ENCODE measurements around the gene MUC4. TPM values are rescaled to one million over a fixed set of nuclear protein-coding genes. Genes with fewer than 3 reads are reported as not detected.

MUC4 gene
- total RNA-seq, 1 experiment from 2014 or later: not detected

DNA sequence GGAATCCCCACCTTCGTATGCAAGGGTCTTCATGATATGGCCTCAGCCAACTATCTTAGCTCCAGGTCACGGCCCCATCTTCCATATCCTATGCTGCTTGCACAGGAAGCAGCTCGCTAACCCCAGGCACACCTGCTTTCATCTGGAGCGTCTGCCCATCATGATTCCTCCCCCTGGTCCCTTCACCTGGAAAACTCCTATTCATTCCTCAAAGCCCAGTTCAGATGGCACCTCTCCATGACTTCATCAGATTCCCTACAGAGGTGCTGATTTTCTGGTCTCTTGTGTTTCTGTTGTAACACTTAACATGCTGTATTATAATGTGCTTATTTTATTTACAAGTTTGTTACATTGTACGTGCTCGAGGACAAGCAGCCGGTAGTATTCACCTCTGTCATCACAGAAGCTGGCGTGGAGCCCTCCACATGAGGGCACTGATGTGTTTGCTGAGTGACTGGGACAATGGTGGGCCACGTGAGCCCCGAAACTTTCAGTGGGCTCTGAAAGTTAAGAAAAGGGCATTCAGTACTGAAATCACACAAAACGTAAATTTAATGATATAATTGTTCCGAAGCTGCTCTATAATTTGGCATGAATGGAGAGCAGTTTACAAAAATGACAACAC is 74.8 kb downstream of the MUC4 start:
- H3K79me2 ChIP-seq (ENCODE audit: low read length): no peaks in the 10 kb centered on the region
- H3K9me3 ChIP-seq (ENCODE audit: low read length): no peaks in the 10 kb centered on the region
- no peaks in the 10 kb centered on the region for H3K4me1 ChIP-seq (ENCODE audit: insufficient read depth, low read length)
- H2AFZ ChIP-seq (ENCODE audit: low read length): no peak overlapping the region
- no peaks in the 10 kb centered on the region for H3K36me3 ChIP-seq (ENCODE audit: low read depth, low read length)
- no TSS peak for BruUV-seq (replicated peaks)
- H3K27ac ChIP-seq (ENCODE audit: low read length): no peak overlapping the region
- DNase-seq: no peak
- ATAC-seq: no peak
- H3K4me2 ChIP-seq (ENCODE audit: low read length): no peak overlapping the region
- H3K9ac ChIP-seq (ENCODE audit: low read length): no peak overlapping the region
- CTCF ChIA-PET: no interaction called here
- H4K20me1 ChIP-seq (ENCODE audit: low read length): no peaks in the 10 kb centered on the region
- POLR2A ChIA-PET (ENCODE audit: unreplicated experiment): no interaction called here
- H3K27me3 ChIP-seq (ENCODE audit: low read length): no peaks in the 10 kb centered on the region
- H3K4me3 ChIP-seq (ENCODE audit: low read length): no peak overlapping the region
- H3K9me2 ChIP-seq (replicated peaks; ENCODE audit: low read length): no peaks in the 10 kb centered on the region
- intact Hi-C loops (cut with micrococcal nuclease): no loop called here
- TF ChIP-seq, protein P1, sequence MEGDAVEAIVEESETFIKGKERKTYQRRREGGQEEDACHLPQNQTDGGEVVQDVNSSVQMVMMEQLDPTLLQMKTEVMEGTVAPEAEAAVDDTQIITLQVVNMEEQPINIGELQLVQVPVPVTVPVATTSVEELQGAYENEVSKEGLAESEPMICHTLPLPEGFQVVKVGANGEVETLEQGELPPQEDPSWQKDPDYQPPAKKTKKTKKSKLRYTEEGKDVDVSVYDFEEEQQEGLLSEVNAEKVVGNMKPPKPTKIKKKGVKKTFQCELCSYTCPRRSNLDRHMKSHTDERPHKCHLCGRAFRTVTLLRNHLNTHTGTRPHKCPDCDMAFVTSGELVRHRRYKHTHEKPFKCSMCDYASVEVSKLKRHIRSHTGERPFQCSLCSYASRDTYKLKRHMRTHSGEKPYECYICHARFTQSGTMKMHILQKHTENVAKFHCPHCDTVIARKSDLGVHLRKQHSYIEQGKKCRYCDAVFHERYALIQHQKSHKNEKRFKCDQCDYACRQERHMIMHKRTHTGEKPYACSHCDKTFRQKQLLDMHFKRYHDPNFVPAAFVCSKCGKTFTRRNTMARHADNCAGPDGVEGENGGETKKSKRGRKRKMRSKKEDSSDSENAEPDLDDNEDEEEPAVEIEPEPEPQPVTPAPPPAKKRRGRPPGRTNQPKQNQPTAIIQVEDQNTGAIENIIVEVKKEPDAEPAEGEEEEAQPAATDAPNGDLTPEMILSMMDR (conservative IDR thresholded peaks at IDR 0.05; ENCODE audit: low read depth, low read length): no peak
- no peak for TF ChIP-seq EZH2phosphoT487 (IDR thresholded peaks at IDR 0.05; ENCODE audit: borderline replicate concordance, low read length)
- no peak for TF ChIP-seq EZH2 (IDR thresholded peaks at IDR 0.05; ENCODE audit: low read length, unreplicated experiment)
- no peaks in the 10 kb centered on the region for H3F3A ChIP-seq (ENCODE audit: low read length, unreplicated experiment)

DNA sequence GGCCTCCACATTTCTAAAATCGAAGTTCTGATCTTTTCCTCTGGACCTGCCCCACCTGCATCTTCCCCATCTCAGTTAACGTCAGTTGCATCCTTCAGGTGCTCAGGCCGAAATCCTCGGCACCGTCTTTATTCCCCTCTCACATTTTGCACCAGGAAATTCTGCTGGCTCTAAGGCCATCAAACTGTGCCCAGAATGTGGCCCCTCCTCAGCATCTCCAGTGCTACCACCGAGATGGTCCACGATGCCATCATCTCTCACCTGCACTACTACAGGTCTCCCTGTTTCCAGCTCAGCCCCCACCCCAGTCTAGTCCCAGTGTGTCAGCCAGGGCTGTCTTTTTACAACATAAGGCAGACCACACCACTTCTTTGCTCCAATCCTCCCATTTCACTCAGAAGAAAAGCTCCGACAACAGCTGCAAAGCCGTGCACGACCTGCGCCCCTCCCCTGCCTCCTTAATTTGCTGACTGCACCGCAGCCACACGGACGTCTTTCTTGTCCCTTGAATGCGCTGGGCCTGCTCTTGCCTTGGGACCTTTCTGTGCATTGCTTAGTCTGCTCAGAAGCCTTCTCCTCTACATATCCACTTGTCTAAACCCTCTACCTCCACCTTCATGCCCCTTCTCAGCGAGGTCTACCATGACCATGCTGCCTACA is 76.6 kb downstream of the MUC4 start:
- DNase-seq: no peak
- POLR2A ChIA-PET (ENCODE audit: unreplicated experiment): interaction anchor here (0.5 kb wide), 1 partner anchor 197 kb away, joined by 3 read pairs; no protein-coding TSS in a partner anchor
- Histone ChIP-seq H4K20me1 (ENCODE audit: low read length) (no peaks in the 10 kb centered on the region), H3F3A (ENCODE audit: low read length, unreplicated experiment) (no peaks in the 10 kb centered on the region), H3K79me2 (ENCODE audit: low read length) (no peaks in the 10 kb centered on the region), H3K9me2 (replicated peaks; ENCODE audit: low read length) (no peaks in the 10 kb centered on the region), H3K9me3 (ENCODE audit: low read length) (no peaks in the 10 kb centered on the region), H3K4me1 (ENCODE audit: insufficient read depth, low read length) (no peaks in the 10 kb centered on the region), H3K9ac (ENCODE audit: low read length) (no peak overlapping the region), H3K4me2 (ENCODE audit: low read length) (no peak overlapping the region), H2AFZ (ENCODE audit: low read length) (no peak overlapping the region), H3K4me3 (ENCODE audit: low read length) (no peak overlapping the region), H3K36me3 (ENCODE audit: low read depth, low read length) (no peaks in the 10 kb centered on the region), H3K27ac (ENCODE audit: low read length) (no peak overlapping the region), H3K27me3 (ENCODE audit: low read length) (no peaks in the 10 kb centered on the region)
- BruUV-seq (replicated peaks): no TSS peak
- TF ChIP-seq EZH2phosphoT487 (IDR thresholded peaks at IDR 0.05; ENCODE audit: borderline replicate concordance, low read length) (no peak), EZH2 (IDR thresholded peaks at IDR 0.05; ENCODE audit: low read length, unreplicated experiment) (no peak)
- TF ChIP-seq, protein P1 (conservative IDR thresholded peaks at IDR 0.05; ENCODE audit: low read depth, low read length): no peak
- intact Hi-C loops (cut with micrococcal nuclease): no loop called here
- CTCF ChIA-PET: no interaction called here
- no peak for ATAC-seq

DNA sequence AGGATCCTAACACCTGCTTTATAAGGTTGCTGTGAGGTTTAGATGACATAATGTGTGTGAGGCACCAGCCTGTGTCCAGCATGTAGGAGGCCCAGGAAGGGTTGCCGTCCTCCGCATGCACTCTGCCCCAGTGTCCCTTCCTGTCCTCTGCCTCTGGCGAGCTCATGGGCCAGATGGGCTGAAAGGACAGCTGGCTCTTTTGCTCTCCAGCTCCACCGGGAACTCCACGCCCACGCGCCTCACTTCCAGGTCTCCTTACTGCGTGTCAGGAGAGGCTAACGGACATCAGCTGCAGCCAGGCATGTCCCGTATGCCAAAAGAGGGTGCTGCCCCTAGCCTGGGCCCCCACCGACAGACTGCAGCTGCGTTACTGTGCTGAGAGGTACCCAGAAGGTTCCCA is 78.8 kb downstream of the MUC4 start:
- ChIA-PET POLR2A (ENCODE audit: unreplicated experiment) (no interaction called here), CTCF (no interaction called here)
- no peak overlapping the region for H3K9ac ChIP-seq (ENCODE audit: low read length)
- H3K4me3 ChIP-seq (ENCODE audit: low read length): no peak overlapping the region
- no TSS peak for BruUV-seq (replicated peaks)
- H3K4me1 ChIP-seq (ENCODE audit: insufficient read depth, low read length): no peaks in the 10 kb centered on the region
- H3K79me2 ChIP-seq (ENCODE audit: low read length): no peaks in the 10 kb centered on the region
- H3K4me2 ChIP-seq (ENCODE audit: low read length): no peak overlapping the region
- H2AFZ ChIP-seq (ENCODE audit: low read length): no peak overlapping the region
- no peak for ATAC-seq
- H3K9me3 ChIP-seq (ENCODE audit: low read length): no peaks in the 10 kb centered on the region
- no peak overlapping the region for H3K27ac ChIP-seq (ENCODE audit: low read length)
- intact Hi-C loops (cut with micrococcal nuclease): no loop called here
- H3K27me3 ChIP-seq (ENCODE audit: low read length): no peaks in the 10 kb centered on the region
- no peaks in the 10 kb centered on the region for H3K36me3 ChIP-seq (ENCODE audit: low read depth, low read length)
- TF ChIP-seq, protein P1 (conservative IDR thresholded peaks at IDR 0.05; ENCODE audit: low read depth, low read length): no peak
- TF ChIP-seq EZH2 (IDR thresholded peaks at IDR 0.05; ENCODE audit: low read length, unreplicated experiment): no peak
- TF ChIP-seq EZH2phosphoT487 (IDR thresholded peaks at IDR 0.05; ENCODE audit: borderline replicate concordance, low read length): no peak
- H3K9me2 ChIP-seq (replicated peaks; ENCODE audit: low read length): no peaks in the 10 kb centered on the region
- DNase-seq: no peak
- no peaks in the 10 kb centered on the region for H4K20me1 ChIP-seq (ENCODE audit: low read length)
- H3F3A ChIP-seq (ENCODE audit: low read length, unreplicated experiment): no peaks in the 10 kb centered on the region
